Liver (tissue), 9 donors: ENCODE data around the gene LAMA1. TPM values are rescaled to one million over a fixed set of nuclear protein-coding genes. Genes with fewer than 3 reads are reported as not detected.

Experiments
- DNase-seq: peaks from one replicate; pipeline ENCODE4 v3.0.0-alpha.2; 2017; ENCODE audit warnings: low spot score
- H3K27ac ChIP-seq, 2 donors: one replicate each; pipeline ENCODE4 v1.7.0; 2013; ENCODE audit warnings: inconsistent platforms in 2 of 2, low read length in 2 of 2, control low read depth in 1 of 2, low read depth in 1 of 2, mild to moderate bottlenecking in 1 of 2
- H3K27me3 ChIP-seq, 4 donors: one replicate each; pipeline versions ENCODE4 v1.6.1 to v1.7.0; 2013; ENCODE audit warnings: low read length in 3 of 4, inconsistent platforms in 1 of 4, mild to moderate bottlenecking in 1 of 4, moderate library complexity in 1 of 4; ENCODE audit not compliant: control insufficient read depth in 4 of 4, insufficient read depth in 4 of 4
- H3K36me3 ChIP-seq, 4 donors: one replicate each; pipeline versions ENCODE4 v1.6.1 to v1.7.0; 2013; ENCODE audit warnings: low read length in 3 of 4, mild to moderate bottlenecking in 3 of 4, low read depth in 1 of 4, moderate library complexity in 1 of 4; ENCODE audit not compliant: control insufficient read depth in 4 of 4, insufficient read depth in 3 of 4
- H3K4me1 ChIP-seq, 4 donors: one replicate each; pipeline versions ENCODE4 v1.6.1 to v1.7.0; 2013; ENCODE audit warnings: low read length in 3 of 4, mild to moderate bottlenecking in 3 of 4, moderate library complexity in 1 of 4; ENCODE audit not compliant: control insufficient read depth in 4 of 4, insufficient read depth in 4 of 4
- H3K4me3 ChIP-seq, 3 donors: one replicate each; pipeline versions ENCODE4 v1.6.1 to v1.7.0; 2013; ENCODE audit warnings: low read length in 3 of 3, control low read depth in 1 of 3, low read depth in 1 of 3, mild to moderate bottlenecking in 1 of 3
- H3K9ac ChIP-seq, 2 donors: one replicate each; pipeline ENCODE4 v1.7.0; 2013; ENCODE audit warnings: low read length in 2 of 2, mild to moderate bottlenecking in 2 of 2, moderate library complexity in 2 of 2, control low read depth in 1 of 2, low read depth in 1 of 2
- H3K9me3 ChIP-seq, 4 donors: one replicate each; pipeline versions ENCODE4 v1.6.1 to v1.7.0; 2013; ENCODE audit warnings: low read length in 3 of 4; ENCODE audit not compliant: control insufficient read depth in 4 of 4
- ATF3 ChIP-seq: IDR thresholded peaks from 2 replicates; pipeline ENCODE4 v1.6.1; 2016; ENCODE audit warnings: antibody characterized with exemption
- EGR1 ChIP-seq, 2 donors: IDR thresholded peaks; 2 replicates each; pipeline ENCODE4 v1.6.1; 2016 to 2018; ENCODE audit warnings: antibody characterized with exemption in 2 of 2, low read depth in 2 of 2
- FOXA2 ChIP-seq: IDR thresholded peaks from 2 replicates; pipeline ENCODE4 v1.6.1; 2016; ENCODE audit warnings: antibody characterized with exemption
- GABPA ChIP-seq, 2 donors: IDR thresholded peaks in 1 of 2; conservative IDR thresholded peaks in 1 of 2; 2 replicates each; pipeline ENCODE4 v1.6.1; 2016; ENCODE audit warnings: antibody characterized with exemption in 2 of 2, mild to moderate bottlenecking in 1 of 2, moderate library complexity in 1 of 2
- HNF4A ChIP-seq, 2 donors: conservative IDR thresholded peaks; 2 replicates each; pipeline ENCODE4 v1.6.1; 2016; ENCODE audit warnings: antibody characterized with exemption in 2 of 2, mild to moderate bottlenecking in 2 of 2
- HNF4G ChIP-seq: IDR thresholded peaks from 2 replicates; pipeline ENCODE4 v1.6.1; 2016; ENCODE audit warnings: antibody characterized with exemption
- JUND ChIP-seq, 2 donors: IDR thresholded peaks; 2 replicates each; pipeline ENCODE4 v1.6.1; 2016; ENCODE audit warnings: antibody characterized with exemption in 2 of 2
- MAX ChIP-seq: IDR thresholded peaks from 2 replicates; pipeline ENCODE4 v1.6.1; 2016; ENCODE audit warnings: antibody characterized with exemption
- NR2F2 ChIP-seq: IDR thresholded peaks from 2 replicates; pipeline ENCODE4 v1.6.1; 2016; ENCODE audit warnings: antibody characterized with exemption
- RAD21 ChIP-seq, 2 donors: IDR thresholded peaks; 2 replicates each; pipeline ENCODE4 v1.6.1; 2016; ENCODE audit warnings: antibody characterized with exemption in 2 of 2, mild to moderate bottlenecking in 2 of 2
- REST ChIP-seq: IDR thresholded peaks from 2 replicates; pipeline ENCODE4 v1.6.1; 2016; ENCODE audit warnings: antibody characterized with exemption, mild to moderate bottlenecking
- RXRA ChIP-seq, 2 donors: IDR thresholded peaks; 2 replicates each; pipeline ENCODE4 v1.6.1; 2017 to 2018; ENCODE audit warnings: antibody characterized with exemption in 2 of 2, mild to moderate bottlenecking in 1 of 2
- SP1 ChIP-seq: IDR thresholded peaks from 2 replicates; pipeline ENCODE4 v1.6.1; 2018; ENCODE audit warnings: antibody characterized with exemption, mild to moderate bottlenecking
- TAF1 ChIP-seq: conservative IDR thresholded peaks from 2 replicates; pipeline ENCODE4 v1.6.1; 2016; ENCODE audit warnings: antibody characterized with exemption, mild to moderate bottlenecking
- YY1 ChIP-seq: IDR thresholded peaks from 2 replicates; pipeline ENCODE4 v1.6.1; 2016; ENCODE audit warnings: antibody characterized with exemption, mild to moderate bottlenecking
- ZBTB33 ChIP-seq: IDR thresholded peaks from 2 replicates; pipeline ENCODE4 v1.6.1; 2016; ENCODE audit warnings: antibody characterized with exemption
- WGBS: extraction: QIAGEN DNeasy Blood & Tissue Kit; methylation state at CpG from one replicate; pipeline ENCODE4 v1.1.7; 2013; 5-methylcytosine and 5-hydroxymethylcytosine counted together
- polyA plus RNA-seq, 2 donors: library from polyadenylated mRNA; stranded (reverse) in 1 of 2; unstranded in 1 of 2; fragments of 200-250 nt in 1 of 2; fragments of >200 nt in 1 of 2; fragmentation: Nextera tagmentation in 1 of 2; extraction: Ambion mirVana in 1 of 2; gene quantifications; one replicate each; pipeline versions ENCODE4 v1.2.1 to v1.2.3, GENCODE V29; 2013 to 2015
- total RNA-seq, 2 donors: library from RNA; depleted of rRNA; stranded (reverse); fragments of >200 nt; gene quantifications; one replicate each; pipeline ENCODE4 v1.2.3, GENCODE V29; 2014
- donor health status: healthy.
- donor health status: healthy.
- donor health status: healthy.
- donor health status: healthy.
- donor health status: healthy.

The LAMA1 gene
- total and polyA plus RNA-seq, 4 donors, result 0.05 to 0.67 (median 0.43) TPM

- H3K27me3 ChIP-seq, result no peaks in the 10 kb centered on the region
- no peak overlapping the region for H3K9ac ChIP-seq
- TF ChIP-seq TAF1 (no peak), NR2F2 (no peak), GABPA (IDR thresholded peaks at IDR 0.05 in 1 of 2, conservative IDR thresholded peaks at IDR 0.05 in 1 of 2) (no peak), REST (no peak), HNF4A (conservative IDR thresholded peaks at IDR 0.05) (no peak), YY1 (no peak), MAX (no peak), HNF4G (no peak), FOXA2 (no peak), JUND (IDR thresholded peaks at IDR 0.05) (no peak), RAD21 (IDR thresholded peaks at IDR 0.05) (no peak), ATF3 (no peak), RXRA (IDR thresholded peaks at IDR 0.05) (no peak)
- no peak for DNase-seq
- WGBS, result 81% methylated on average over 1 of the region's 1 CpG
- H3K4me3 ChIP-seq, result no peak overlapping the region
- H3K4me1 ChIP-seq, result no peaks in the 10 kb centered on the region
- H3K27ac ChIP-seq, result no peak overlapping the region
- H3K9me3 ChIP-seq, result no peaks in the 10 kb centered on the region
- H3K36me3 ChIP-seq, result no peaks in the 10 kb centered on the region
These were observed 38.4 kb downstream of the LAMA1 start for GRCh38 chr18:7079231-7079630.

- Histone ChIP-seq H3K9me3 (no peaks in the 10 kb centered on the region), H3K4me3 (no peak overlapping the region), H3K9ac (no peak overlapping the region), H3K4me1 (no peaks in the 10 kb centered on the region), H3K27ac (no peak overlapping the region), H3K36me3 (no peaks in the 10 kb centered on the region), H3K27me3 (peaks cover 0 to 2% (median 0%) of the 10 kb centered on the region in 4 donors)
- 68% methylated on average over 8 of the region's 8 CpGs for WGBS
- TF ChIP-seq EGR1 (IDR thresholded peaks at IDR 0.05; ENCODE audit: low read depth in 2 of 2), result no peak
- TF ChIP-seq MAX, result no peak
- TF ChIP-seq RXRA (IDR thresholded peaks at IDR 0.05), result no peak
- no peak for DNase-seq
These were observed 45.0 kb downstream of the LAMA1 start for GRCh38 chr18:7072593-7072992.

- no peak for TF ChIP-seq SP1
- no peak for TF ChIP-seq HNF4A (conservative IDR thresholded peaks at IDR 0.05)
- no peak for TF ChIP-seq ATF3
- no peak for TF ChIP-seq MAX
- no peak for TF ChIP-seq HNF4G
- no peak for TF ChIP-seq NR2F2
- TF ChIP-seq FOXA2, result no peak
- TF ChIP-seq TAF1, result no peak
- TF ChIP-seq RAD21 (IDR thresholded peaks at IDR 0.05), result no peak
- no peak for TF ChIP-seq EGR1 (IDR thresholded peaks at IDR 0.05; ENCODE audit: low read depth in 2 of 2)
- TF ChIP-seq ZBTB33, result no peak
- no peak for TF ChIP-seq REST
- H3K27ac ChIP-seq, result no peak overlapping the region
These were observed 46.0 kb downstream of the LAMA1 start for GRCh38 chr18:7071600-7071999.

More at GRCh38 chr18:7071600-7071999, 46.0 kb downstream of the LAMA1 start:
- DNase-seq, result no peak
- H3K4me1 ChIP-seq, result no peaks in the 10 kb centered on the region
- H3K36me3 ChIP-seq, result no peaks in the 10 kb centered on the region
- peaks cover 0 to 2% (median 0%) of the 10 kb centered on the region in 4 donors for H3K27me3 ChIP-seq
- no peak overlapping the region for H3K4me3 ChIP-seq
- no peaks in the 10 kb centered on the region for H3K9me3 ChIP-seq
- 87% methylated on average over 2 of the region's 2 CpGs for WGBS
- H3K9ac ChIP-seq, result no peak overlapping the region
